H1 (cell line): Measurements from ENCODE around the gene GPR25. TPM values are rescaled to one million over a fixed set of nuclear protein-coding genes. Genes with fewer than 3 reads are reported as not detected.

Source experiments
- CTCF ChIA-PET: fragments of 300-600 bp; sonication (Branson Sonifier 250); formaldehyde crosslinking; loops from one replicate; lab custom pipeline; 2021; ENCODE audit not compliant: partially characterized antibody; lab: Charles Lee
- POLR2A ChIA-PET: fragments of 300-600 bp; sonication (Branson Sonifier 250); formaldehyde crosslinking; loops from one replicate; lab custom pipeline; 2021; ENCODE audit warnings: inconsistent platforms; ENCODE audit not compliant: partially characterized antibody; lab: Charles Lee
- DNase-seq, 2 experiments: peaks; one replicate each; pipeline versions ENCODE4 v3.0.0 to v3.0.0-alpha.2; 2010 to 2022; ENCODE audit warnings: low spot score in 2 of 2, low read depth in 1 of 2, mixed read lengths in 1 of 2
- FAIRE-seq: peaks from 2 replicates; lab custom pipeline; 2011; peaks lifted over from hg19 to GRCh38; lab: Jason Lieb, UNC
- H2AFZ ChIP-seq: 2 replicates; pipeline ENCODE4 v1.8.1; 2012; ENCODE audit warnings: low read length, inconsistent platforms
- H2AK5ac ChIP-seq: 2 replicates; pipeline ENCODE4 v1.6.1; 2013; ENCODE audit warnings: low read depth, low read length
- H2BK120ac ChIP-seq: replicated peaks from 2 replicates; pipeline ENCODE3; 2013; ENCODE audit warnings: low read depth, low read length, inconsistent platforms
- H2BK12ac ChIP-seq: 2 replicates; pipeline ENCODE4 v1.6.1; 2013; ENCODE audit warnings: low read depth, low read length
- H2BK15ac ChIP-seq: 2 replicates; pipeline ENCODE4 v1.6.1; 2013; ENCODE audit warnings: low read length
- H2BK20ac ChIP-seq: 2 replicates; pipeline ENCODE4 v1.6.1; 2013; ENCODE audit warnings: low read length
- H2BK5ac ChIP-seq: 2 replicates; pipeline ENCODE4 v1.6.1; 2013; ENCODE audit warnings: low read depth, low read length
- H3K14ac ChIP-seq: 2 replicates; pipeline ENCODE4 v1.6.1; 2013; ENCODE audit warnings: inconsistent platforms; ENCODE audit not compliant: insufficient read length
- H3K18ac ChIP-seq: 2 replicates; pipeline ENCODE4 v1.6.1; 2013; ENCODE audit warnings: low read length; ENCODE audit errors: extremely low read depth
- H3K23ac ChIP-seq: 2 replicates; pipeline ENCODE4 v1.6.1; 2013; ENCODE audit warnings: inconsistent platforms; ENCODE audit not compliant: insufficient read length
- H3K23me2 ChIP-seq: 2 replicates; pipeline ENCODE4 v1.6.1; 2013; ENCODE audit warnings: low read depth, low read length
- H3K27ac ChIP-seq: 2 replicates; pipeline ENCODE4 v1.6.1; 2011; ENCODE audit warnings: low read depth, low read length, inconsistent platforms
- H3K27me3 ChIP-seq, 4 experiments: replicated peaks in 1 of 4; 1 replicate in 1 of 4; 2 replicates in 3 of 4; pipeline versions ENCODE4 v1.6.1 to v1.8.1; 2011 to 2013; ENCODE audit warnings: low read length in 3 of 4, mild to moderate bottlenecking in 3 of 4, inconsistent platforms in 2 of 4, mixed read lengths in 2 of 4, moderate library complexity in 1 of 4; ENCODE audit not compliant: control insufficient read depth in 3 of 4, insufficient read depth in 3 of 4; ENCODE audit errors: extremely low read depth in 1 of 4
- H3K36me3 ChIP-seq, 4 experiments: 2 replicates each; pipeline versions ENCODE4 v1.6.1 to v1.8.1; 2011 to 2013; ENCODE audit warnings: mild to moderate bottlenecking in 4 of 4, low read length in 3 of 4, moderate library complexity in 2 of 4, control low read depth in 1 of 4, inconsistent platforms in 1 of 4; ENCODE audit not compliant: insufficient read depth in 4 of 4, control insufficient read depth in 2 of 4
- H3K4ac ChIP-seq: replicated peaks from 2 replicates; pipeline ENCODE3; 2013; ENCODE audit warnings: low read length, low read depth, mixed read lengths, inconsistent platforms; ENCODE audit not compliant: insufficient read length
- H3K4me1 ChIP-seq, 4 experiments: replicated peaks in 1 of 4; 1 replicate in 1 of 4; 2 replicates in 3 of 4; pipeline versions ENCODE4 v1.6.1 to v1.8.1; 2011 to 2013; ENCODE audit warnings: low read length in 3 of 4, inconsistent platforms in 2 of 4, mixed read lengths in 1 of 4; ENCODE audit not compliant: insufficient read depth in 4 of 4, control insufficient read depth in 3 of 4
- H3K4me2 ChIP-seq, 2 experiments: 2 replicates each; pipeline versions ENCODE4 v1.6.1 to v1.8.1; 2011 to 2013; ENCODE audit warnings: low read depth in 2 of 2, low read length in 2 of 2, control low read depth in 1 of 2, inconsistent platforms in 1 of 2, mild to moderate bottlenecking in 1 of 2; ENCODE audit not compliant: insufficient read depth in 1 of 2
- H3K4me3 ChIP-seq, 4 experiments: fragments of 200-600, 300-600 bp in 1 of 4; sonication (generic), shearing (Covaris generic), sonication (Bioruptor Twin) in 1 of 4; 2 replicates each; pipeline versions ENCODE4 v1.5.1 to v1.8.1; 2011 to 2016; ENCODE audit warnings: low read length in 4 of 4, low read depth in 3 of 4, control low read depth in 2 of 4, inconsistent platforms in 2 of 4, mild to moderate bottlenecking in 2 of 4, mixed read lengths in 1 of 4, moderate library complexity in 1 of 4; ENCODE audit not compliant: insufficient read depth in 2 of 4; ENCODE audit errors: extremely low read depth in 1 of 4
- H3K56ac ChIP-seq: replicated peaks from 2 replicates; pipeline ENCODE3; 2013; ENCODE audit warnings: low read depth, mild to moderate bottlenecking, mixed read lengths, low read length, inconsistent platforms; ENCODE audit not compliant: insufficient read length
- H3K79me1 ChIP-seq: 2 replicates; pipeline ENCODE4 v1.6.1; 2013; ENCODE audit warnings: low read depth, low read length, control low read depth
- H3K79me2 ChIP-seq, 2 experiments: 2 replicates each; pipeline versions ENCODE4 v1.6.1 to v1.8.1; 2012 to 2013; ENCODE audit warnings: low read length in 2 of 2, mild to moderate bottlenecking in 2 of 2, inconsistent platforms in 1 of 2; ENCODE audit not compliant: insufficient read depth in 2 of 2, control insufficient read depth in 1 of 2
- H3K9ac ChIP-seq, 4 experiments: replicated peaks in 1 of 4; 1 replicate in 1 of 4; 2 replicates in 3 of 4; pipeline versions ENCODE4 v1.6.1 to v1.8.1; 2011 to 2013; ENCODE audit warnings: low read depth in 3 of 4, low read length in 3 of 4, control low read depth in 2 of 4, mild to moderate bottlenecking in 2 of 4, moderate library complexity in 2 of 4, inconsistent platforms in 1 of 4; ENCODE audit errors: extremely low read depth in 1 of 4
- H3K9me3 ChIP-seq, 2 experiments: 2 replicates each; pipeline versions ENCODE4 v1.6.1 to v1.8.1; 2012 to 2013; ENCODE audit warnings: mild to moderate bottlenecking in 2 of 2, moderate library complexity in 2 of 2, control low read depth in 1 of 2, inconsistent platforms in 1 of 2, low read depth in 1 of 2, low read length in 1 of 2, mixed read lengths in 1 of 2; ENCODE audit not compliant: insufficient read depth in 2 of 2
- H4K20me1 ChIP-seq, 2 experiments: replicated peaks in 1 of 2; 2 replicates each; pipeline versions ENCODE3 to v1.8.1; 2011 to 2013; ENCODE audit warnings: inconsistent platforms in 2 of 2, low read length in 2 of 2, mild to moderate bottlenecking in 1 of 2; ENCODE audit not compliant: insufficient read depth in 2 of 2, control insufficient read depth in 1 of 2
- H4K5ac ChIP-seq: 2 replicates; pipeline ENCODE4 v1.6.1; 2013; ENCODE audit warnings: low read length, low read depth, mixed read lengths, inconsistent platforms; ENCODE audit not compliant: insufficient read length
- H4K8ac ChIP-seq: 2 replicates; pipeline ENCODE4 v1.8.0; 2013; ENCODE audit warnings: mild to moderate bottlenecking, moderate library complexity, low read length, inconsistent platforms; ENCODE audit not compliant: insufficient read depth; ENCODE audit errors: extremely low read depth
- H4K91ac ChIP-seq: replicated peaks from 2 replicates; pipeline ENCODE3; 2013; ENCODE audit warnings: low read length, mixed read lengths, inconsistent platforms; ENCODE audit not compliant: insufficient read length
- EGR1 ChIP-seq: IDR thresholded peaks from 2 replicates; pipeline ENCODE4 v1.6.1; 2011; ENCODE audit warnings: low read depth, low read length, borderline replicate concordance
- MAX ChIP-seq: IDR thresholded peaks from 2 replicates; pipeline ENCODE4 v1.6.1; 2012; ENCODE audit warnings: inconsistent platforms
- NANOG ChIP-seq: IDR thresholded peaks from 2 replicates; pipeline ENCODE4 v1.6.1; 2011; ENCODE audit warnings: low read length, low read depth, mild to moderate bottlenecking, inconsistent platforms; ENCODE audit not compliant: insufficient read depth, poor library complexity, severe bottlenecking
- POLR2AphosphoS5 ChIP-seq: IDR thresholded peaks from 2 replicates; pipeline ENCODE4 v1.6.1; 2011; ENCODE audit warnings: low read depth, low read length
- POU5F1 ChIP-seq: IDR thresholded peaks from 2 replicates; pipeline ENCODE4 v1.6.1; 2011; ENCODE audit warnings: low read depth, mild to moderate bottlenecking, low read length, moderate library complexity
- RBBP5 ChIP-seq: IDR thresholded peaks from 2 replicates; pipeline ENCODE4 v1.7.1; 2012; ENCODE audit warnings: low read depth, mild to moderate bottlenecking, inconsistent platforms, low read length, moderate library complexity, borderline replicate concordance
- SAP30 ChIP-seq: fragments of 300-600 bp; sonication (generic); IDR thresholded peaks from 2 replicates; pipeline ENCODE4 v1.7.1; 2012; ENCODE audit warnings: low read length, moderate library complexity, mild to moderate bottlenecking, inconsistent platforms; ENCODE audit not compliant: insufficient read depth, insufficient replicate concordance
- SIX5 ChIP-seq: IDR thresholded peaks from 2 replicates; pipeline ENCODE4 v1.6.1; 2011; ENCODE audit warnings: mild to moderate bottlenecking, low read depth, low read length
- SRF ChIP-seq: IDR thresholded peaks from 2 replicates; pipeline ENCODE4 v1.6.1; 2011; ENCODE audit warnings: mild to moderate bottlenecking, low read depth, low read length, moderate library complexity
- TBP ChIP-seq: IDR thresholded peaks from 2 replicates; pipeline ENCODE4 v1.6.1; 2011; ENCODE audit warnings: low read depth, low read length, improper control_type of control experiment
- WGBS, 2 experiments: shearing (Covaris generic) in 1 of 2; methylation state at CpG; one replicate each; pipeline versions ENCODE4 v1.1.6 to v1.1.7; 2013 to 2015; ENCODE audit warnings: low lambda C conversion rate in 2 of 2, mixed read lengths in 2 of 2, inconsistent platforms in 1 of 2, low coverage in 1 of 2, missing lambda C conversion rate in 1 of 2; ENCODE audit not compliant: insufficient replicate concordance in 2 of 2, insufficient coverage in 1 of 2, insufficient read length in 1 of 2; ENCODE audit errors: extremely low coverage in 1 of 2, missing lambda C conversion rate in 1 of 2; 5-methylcytosine and 5-hydroxymethylcytosine counted together
- polyA plus RNA-seq, 7 experiments: library from polyadenylated mRNA; depleted of rRNA in 3 of 7; stranded (reverse) in 5 of 7; unstranded in 2 of 7; fragments of >200 nt in 5 of 7; fragments of 200-250 nt in 2 of 7; gene quantifications; 1 replicate in 5 of 7; 2 replicates in 1 of 7; 4 replicates in 1 of 7; pipeline versions ENCODE4 v1.2.1 to v1.2.3, GENCODE V29; 2011 to 2013; ENCODE audit warnings: missing spikeins in 2 of 7, mixed read lengths in 2 of 7
- total RNA-seq: library from RNA; stranded (reverse); fragmentation: NEBNext Ultra II Directional; extraction: Animal tissue kit (Norgen Biotek cat#: 25700); gene quantifications from 2 replicates; pipeline ENCODE4 v1.2.1, GENCODE V29; 2021

Gene GPR25
- total and polyA plus RNA-seq, 2 of the 8 experiments (the other 6 are each of a cell fraction or from before 2014, with no cell fraction given), result not detected

GRCh38 chr1:200836213-200836612, 36.6 kb upstream of the GPR25 start:
- Histone ChIP-seq H3K18ac (no peak overlapping the region), H3K36me3 (peaks cover 0 to 6% (median 1%) of the 10 kb centered on the region in 4 experiments; a peak in 3 of 8 replicates), H3K4ac (no peak overlapping the region), H2AFZ (no peak overlapping the region), H2BK5ac (no peak overlapping the region), H3K9ac (no peak overlapping the region), H3K56ac (no peak overlapping the region), H2BK15ac (no peak overlapping the region), H3K4me1 (no peaks in the 10 kb centered on the region), H3K79me2 (no peaks in the 10 kb centered on the region), H4K20me1 (no peaks in the 10 kb centered on the region), H3K23ac (no peak overlapping the region), H2BK20ac (no peak overlapping the region), H3K4me3 (no peak overlapping the region), H3K14ac (no peak overlapping the region), H3K27ac (no peak overlapping the region), H2BK12ac (no peak overlapping the region), H3K9me3 (no peaks in the 10 kb centered on the region), H2BK120ac (no peak overlapping the region), H3K23me2 (no peaks in the 10 kb centered on the region), H2AK5ac (no peak overlapping the region), H4K8ac (no peak overlapping the region), H3K4me2 (no peak overlapping the region), H4K5ac (no peak overlapping the region), H3K27me3 (no peaks in the 10 kb centered on the region), H4K91ac (no peak overlapping the region), H3K79me1 (no peaks in the 10 kb centered on the region)
- TF ChIP-seq EGR1 (no peak), RBBP5 (no peak), POU5F1 (no peak), NANOG (no peak), SRF (no peak), SIX5 (no peak), TBP (no peak), SAP30 (no peak), MAX (no peak), POLR2AphosphoS5 (no peak)
- 92% methylated on average over 3 of the region's 3 CpGs; no CpG with 5 or more reads in 1 of the 2 experiments for WGBS, 2 experiments
- POLR2A ChIA-PET, result no interaction called here
- CTCF ChIA-PET, result interaction anchor here (1.1 kb wide), 1 partner anchor 186 kb away, joined by 3 read pairs; no protein-coding TSS in a partner anchor
- FAIRE-seq, result no peak
- no peak for DNase-seq
